GM21786 (cell line): ENCODE results near the gene HBA1.
A peak's percentile ranks its signal among the peaks of the same experiment; 100 is the strongest.
"Not testable (repeated sequence)": the region's sequence is repeated elsewhere in the genome, so short reads cannot be mapped to it uniquely, and the experiment has no call there.

Experiments
- ATAC-seq: cut with Tn5 transposase; IDR thresholded peaks from one replicate; pipeline ENCODE4 v1.9.1; 2021; ENCODE audit not compliant: unreplicated experiment

HBA1 gene

GRCh38 chr16:173928-174769 is 2.3 kb upstream of the HBA1 start:
- not testable (repeated sequence) for ATAC-seq

GRCh38 chr16:175011-175949 is 1.2 kb upstream of the HBA1 start:
- no peak for ATAC-seq

- not testable (repeated sequence) for ATAC-seq
Observed at GRCh38 chr16:176006-176405, 474 bp upstream of the HBA1 start.

DNA sequence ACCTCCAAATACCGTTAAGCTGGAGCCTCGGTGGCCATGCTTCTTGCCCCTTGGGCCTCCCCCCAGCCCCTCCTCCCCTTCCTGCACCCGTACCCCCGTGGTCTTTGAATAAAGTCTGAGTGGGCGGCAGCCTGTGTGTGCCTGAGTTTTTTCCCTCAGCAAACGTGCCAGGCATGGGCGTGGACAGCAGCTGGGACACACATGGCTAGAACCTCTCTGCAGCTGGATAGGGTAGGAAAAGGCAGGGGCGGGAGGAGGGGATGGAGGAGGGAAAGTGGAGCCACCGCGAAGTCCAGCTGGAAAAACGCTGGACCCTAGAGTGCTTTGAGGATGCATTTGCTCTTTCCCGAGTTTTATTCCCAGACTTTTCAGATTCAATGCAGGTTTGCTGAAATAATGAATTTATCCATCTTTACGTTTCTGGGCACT is 928 bp downstream of the HBA1 start:
- no peak for ATAC-seq

DNA sequence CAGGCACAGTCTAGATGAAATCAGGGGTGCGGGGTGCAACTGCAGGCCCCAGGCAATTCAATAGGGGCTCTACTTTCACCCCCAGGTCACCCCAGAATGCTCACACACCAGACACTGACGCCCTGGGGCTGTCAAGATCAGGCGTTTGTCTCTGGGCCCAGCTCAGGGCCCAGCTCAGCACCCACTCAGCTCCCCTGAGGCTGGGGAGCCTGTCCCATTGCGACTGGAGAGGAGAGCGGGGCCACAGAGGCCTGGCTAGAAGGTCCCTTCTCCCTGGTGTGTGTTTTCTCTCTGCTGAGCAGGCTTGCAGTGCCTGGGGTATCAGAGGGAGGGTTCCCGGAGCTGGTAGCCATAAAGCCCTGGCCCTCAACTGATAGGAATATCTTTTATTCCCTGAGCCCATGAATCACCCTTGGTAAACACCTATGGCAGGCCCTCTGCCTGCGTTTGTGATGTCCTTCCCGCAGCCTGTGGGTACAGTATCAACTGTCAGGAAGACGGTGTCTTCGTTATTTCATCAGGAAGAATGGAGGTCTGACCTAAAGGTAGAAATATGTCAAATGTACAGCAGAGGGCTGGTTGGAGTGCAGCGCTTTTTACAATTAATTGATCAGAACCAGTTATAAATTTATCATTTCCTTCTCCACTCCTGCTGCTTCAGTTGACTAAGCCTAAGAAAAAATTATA is 1.6 kb downstream of the HBA1 start:
- no peak for ATAC-seq

- no peak for ATAC-seq
Observed at GRCh38 chr16:178668-179015, 2.2 kb downstream of the HBA1 start.

- ATAC-seq = no peak
Observed at GRCh38 chr16:179211-180092, 3.0 kb downstream of the HBA1 start.

- no peak for ATAC-seq
Observed at GRCh38 chr16:180101-180675, 3.7 kb downstream of the HBA1 start, which contains the start of gene HBQ1. Gene HBQ1 (plus strand): TSS chr16:180459. CDS start chr16:180487, 28 bp downstream.

- peak; percentile 53 for ATAC-seq
Observed at GRCh38 chr16:180681-181564, 4.4 kb downstream of the HBA1 start.

DNA sequence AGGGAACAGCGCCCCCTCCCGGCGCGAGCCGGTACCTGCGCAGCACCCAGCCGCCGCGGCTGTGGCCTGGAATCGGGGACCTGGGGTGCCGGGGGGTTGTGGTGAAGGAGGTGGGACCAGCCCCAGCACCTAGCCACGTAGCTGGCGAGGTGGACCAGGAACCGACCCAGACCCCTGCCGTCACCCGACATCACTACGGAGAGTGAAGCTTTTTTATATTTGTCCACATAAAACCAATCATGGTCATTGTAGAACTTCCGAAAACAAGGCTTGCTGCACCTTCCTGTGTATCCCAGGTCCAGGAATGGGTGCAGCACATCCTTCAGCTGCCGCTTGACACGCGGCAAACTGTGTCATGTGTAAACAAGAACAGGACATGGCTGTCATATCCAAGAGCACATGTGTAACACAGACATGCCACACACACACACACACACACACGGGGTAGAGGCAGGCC is 5.1 kb downstream of the HBA1 start:
- ATAC-seq = no peak

GRCh38 chr16:183005-183404 is 6.5 kb downstream of the HBA1 start:
- ATAC-seq = no peak

- ATAC-seq = no peak
Observed at GRCh38 chr16:185213-185612, 8.7 kb downstream of the HBA1 start.

DNA sequence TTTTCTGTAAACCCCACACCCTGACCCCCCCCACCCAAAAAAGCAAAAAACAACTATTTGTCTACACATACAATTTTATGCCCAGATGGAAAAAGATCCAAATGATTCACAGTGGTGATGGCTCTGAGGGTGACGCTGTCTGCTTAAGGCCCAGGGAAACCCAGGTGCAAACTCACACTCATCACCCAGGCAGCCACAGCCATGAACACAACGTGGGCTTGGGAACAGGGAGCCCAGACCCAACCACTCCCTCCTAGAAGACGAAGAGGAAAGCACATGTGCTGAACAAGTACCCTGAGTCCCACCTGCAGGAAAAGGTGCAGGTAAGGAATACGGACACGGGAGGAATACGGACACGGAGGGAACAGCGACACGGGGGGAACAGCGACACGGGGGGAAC is 9.2 kb downstream of the HBA1 start:
- ATAC-seq = no peak

GRCh38 chr16:187330-187729 is 10.8 kb downstream of the HBA1 start:
- no peak for ATAC-seq

DNA sequence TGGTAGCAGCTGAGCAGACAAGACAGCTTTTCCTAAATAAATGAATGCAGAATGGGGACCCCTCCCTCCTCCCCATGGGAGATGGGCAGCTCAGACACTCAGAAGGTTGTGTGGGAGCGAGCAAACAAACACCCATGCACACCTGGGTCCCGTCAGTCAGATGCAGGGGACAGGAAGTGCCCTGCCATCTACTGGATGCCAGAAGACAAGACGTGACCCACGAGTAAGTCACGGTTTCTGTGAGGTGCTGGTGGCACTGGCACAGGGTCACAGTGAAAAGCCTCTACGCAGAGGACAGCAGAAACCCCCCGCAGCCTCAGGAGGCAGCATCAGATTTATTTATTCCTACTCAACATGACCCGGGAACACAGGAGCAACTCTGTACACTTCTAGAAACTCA is 12.2 kb downstream of the HBA1 start:
- ATAC-seq = no peak

GRCh38 chr16:189604-190186 is 13.2 kb downstream of the HBA1 start:
- ATAC-seq = no peak

- ATAC-seq = no peak
Observed at GRCh38 chr16:191831-192230, 15.4 kb downstream of the HBA1 start.

DNA sequence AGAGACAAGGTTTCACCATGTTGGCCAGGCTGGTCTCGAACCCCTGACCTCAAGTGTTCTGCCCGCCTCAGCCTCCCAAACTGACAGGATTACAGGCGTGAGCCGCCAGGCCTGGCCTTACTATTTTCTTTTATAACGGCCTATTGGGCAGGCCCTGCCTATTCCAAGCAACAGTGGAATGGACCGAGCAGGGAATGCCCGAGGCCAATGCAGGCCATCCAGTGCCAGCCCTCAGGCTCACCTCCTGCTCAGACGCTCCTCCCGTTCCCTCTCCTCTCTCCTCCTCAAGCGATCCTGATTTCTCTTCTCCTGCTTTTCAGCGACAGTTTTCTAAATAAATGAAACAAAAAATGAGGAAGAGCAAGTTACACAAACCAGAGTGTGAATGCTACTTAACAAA is 16.2 kb downstream of the HBA1 start:
- no peak for ATAC-seq

GRCh38 chr16:193441-193840 is 17.0 kb downstream of the HBA1 start:
- no peak for ATAC-seq
